Suprapubic skin (tissue), 3 donors: ENCODE measurements around the gene MTMR4.
"Not testable (repeated sequence)": the region's sequence is repeated elsewhere in the genome, so short reads cannot be mapped to it uniquely, and the experiment has no call there.

Experiments
- CTCF ChIP-seq, 2 donors: fragments of 200-600 bp in 1 of 2; fragments of 450-650 bp in 1 of 2; sonication (generic) in 1 of 2; IDR thresholded peaks; one replicate each; pipeline ENCODE4 v1.5.1; 2016 to 2019; ENCODE audit warnings: antibody characterized with exemption in 2 of 2, mild to moderate bottlenecking in 1 of 2, moderate library complexity in 1 of 2
- POLR2A ChIP-seq, 2 donors: fragments of 450-650 bp; IDR thresholded peaks; one replicate each; pipeline ENCODE4 v1.6.1; 2017; ENCODE audit warnings: antibody characterized with exemption in 2 of 2, mild to moderate bottlenecking in 2 of 2, moderate library complexity in 2 of 2

GRCh38 chr17:58503134-58503533 lies 11.3 kb downstream of the MTMR4 start:
- not testable (repeated sequence) for TF ChIP-seq CTCF, POLR2A (IDR thresholded peaks at IDR 0.05)
